ENCODE results near the gene PDC.

- TF ChIP-seq CTCF (IDR thresholded peaks at IDR 0.05) (no peak), POLR2A (IDR thresholded peaks at IDR 0.05) (no peak)
Measured at GRCh38 chr1:186463926-186464325, 3.0 kb upstream of the PDC start.
